ENCODE measurements around the gene ARHGAP18.

The ARHGAP18 gene

GRCh38 chr6:129615496-129615895 lies 94.5 kb downstream of the ARHGAP18 start:
- DNase-seq (ENCODE audit: low spot score), result no peak

DNA sequence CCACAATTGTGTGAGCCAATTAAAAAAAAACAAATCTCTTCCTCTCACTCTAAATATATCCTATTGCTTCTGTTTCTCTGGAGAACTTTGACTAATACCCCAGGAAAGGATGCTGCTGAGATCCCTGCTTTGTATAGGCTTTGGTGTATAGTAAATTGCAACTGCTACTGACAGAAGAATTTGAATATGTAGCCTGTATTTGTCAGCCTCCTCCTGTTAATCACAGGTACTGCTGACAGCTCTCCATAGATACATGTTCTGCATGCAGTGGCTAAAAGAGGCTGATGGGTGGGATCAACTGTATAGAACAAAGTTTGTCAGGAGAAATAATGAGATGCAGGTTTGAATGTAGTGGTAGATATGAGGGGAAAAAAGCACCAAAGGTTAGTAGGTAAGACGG lies 95.0 kb downstream of the ARHGAP18 start:
- no peak for DNase-seq (ENCODE audit: low spot score)

GRCh38 chr6:129614464-129614863 lies 95.5 kb downstream of the ARHGAP18 start:
- DNase-seq (ENCODE audit: low spot score), result no peak

GRCh38 chr6:129612440-129612839 lies 97.5 kb downstream of the ARHGAP18 start:
- no peak for DNase-seq (ENCODE audit: low spot score)

DNA sequence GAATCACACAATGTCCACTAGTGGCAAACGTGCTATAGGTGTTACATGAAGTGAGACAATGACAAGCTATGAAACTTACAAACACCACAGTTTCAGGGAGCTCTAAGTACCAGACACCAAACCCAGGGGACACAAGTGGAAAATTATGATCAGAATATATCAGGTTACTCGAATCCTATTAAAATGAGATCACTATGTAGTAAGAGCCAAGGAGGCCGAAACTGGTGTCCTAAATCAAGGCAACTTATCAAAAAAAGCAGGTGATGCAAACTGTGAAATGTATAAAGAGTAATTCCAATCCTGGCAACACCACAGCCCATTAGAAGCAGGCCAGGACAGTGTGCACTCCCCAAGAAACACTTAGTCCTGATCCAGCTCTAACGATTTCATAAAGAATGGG lies 100.3 kb downstream of the ARHGAP18 start:
- no peak for DNase-seq (ENCODE audit: low spot score)

DNA sequence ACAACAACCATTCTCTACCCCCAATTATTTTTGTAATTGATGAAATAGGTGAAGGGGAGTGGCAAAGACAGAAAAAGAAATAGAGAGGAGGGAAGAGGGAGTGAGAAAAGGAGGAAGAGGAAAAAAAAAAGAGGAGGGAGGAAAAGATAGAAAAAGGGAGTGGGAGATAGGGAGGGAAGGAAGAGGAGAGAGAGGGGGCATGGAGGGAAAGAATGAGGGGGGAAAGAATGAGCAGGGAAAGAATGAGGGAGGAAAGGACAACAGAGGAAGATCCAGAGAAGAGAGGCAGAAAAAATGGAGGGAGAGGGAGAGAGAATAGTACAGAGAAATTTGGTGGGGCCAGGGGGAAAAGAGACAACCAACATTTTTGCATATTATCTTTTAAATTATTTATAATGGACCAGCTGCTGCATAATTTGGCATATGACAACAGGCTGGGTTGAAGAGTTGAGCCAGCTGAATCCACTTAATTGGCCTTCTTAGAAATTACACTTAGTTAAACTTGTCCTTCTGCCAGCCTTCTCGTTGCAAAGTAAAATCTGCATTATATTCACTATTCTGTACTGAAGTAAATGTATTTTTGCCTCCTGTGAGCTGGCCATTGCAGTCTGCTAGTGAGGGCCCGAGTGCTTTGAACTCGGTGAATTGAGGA lies 101.0 kb downstream of the ARHGAP18 start:
- DNase-seq (ENCODE audit: low spot score), result no peak

DNA sequence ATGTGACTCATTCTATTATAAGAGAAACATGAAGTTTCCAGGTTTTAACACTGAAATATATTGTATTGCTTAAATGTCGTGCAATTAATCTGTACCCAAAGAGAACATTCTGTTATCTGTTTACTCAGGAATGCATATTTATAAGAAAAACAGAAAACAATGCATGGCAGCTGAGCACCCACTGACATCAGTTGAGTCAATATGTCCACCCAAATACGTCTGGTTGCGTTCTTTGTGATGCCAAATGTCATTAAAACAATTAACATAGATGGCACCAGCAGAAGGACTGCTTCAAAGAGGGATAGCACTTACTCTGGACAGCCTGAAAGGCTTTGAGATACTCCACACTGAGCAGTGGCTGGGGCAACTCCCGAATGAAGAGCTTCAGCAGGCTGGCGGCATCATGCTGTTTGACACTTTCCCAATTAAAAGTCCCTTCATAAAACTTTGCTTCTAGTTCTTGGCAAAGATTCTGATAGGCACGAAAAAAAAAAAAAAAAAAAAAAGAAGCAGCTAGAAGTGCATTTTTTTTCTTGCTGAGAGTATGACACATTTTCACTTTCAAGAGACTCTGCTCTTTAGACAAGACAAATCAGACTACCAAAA lies 102.3 kb downstream of the ARHGAP18 start:
- DNase-seq (ENCODE audit: low spot score), result no peak

DNA sequence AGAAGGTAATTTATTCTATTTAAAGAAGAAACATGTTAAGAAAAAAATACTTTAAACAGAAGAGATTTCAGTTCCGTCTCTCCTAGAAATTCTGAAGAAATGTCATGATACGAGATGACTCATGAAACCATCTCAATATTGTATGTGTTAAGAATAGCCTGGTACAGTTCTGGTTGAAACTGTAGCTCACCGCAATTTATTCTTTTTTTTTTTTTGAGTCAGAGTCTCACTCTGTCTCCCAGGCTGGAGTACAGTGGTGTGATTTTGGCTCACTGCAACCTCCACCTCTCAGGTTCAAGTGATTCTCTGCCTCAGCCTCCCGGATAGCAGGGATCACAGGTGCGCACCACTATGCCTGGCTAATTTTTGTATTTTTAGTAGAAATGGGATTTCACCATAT lies 103.3 kb downstream of the ARHGAP18 start:
- DNase-seq (ENCODE audit: low spot score), result no peak

DNA sequence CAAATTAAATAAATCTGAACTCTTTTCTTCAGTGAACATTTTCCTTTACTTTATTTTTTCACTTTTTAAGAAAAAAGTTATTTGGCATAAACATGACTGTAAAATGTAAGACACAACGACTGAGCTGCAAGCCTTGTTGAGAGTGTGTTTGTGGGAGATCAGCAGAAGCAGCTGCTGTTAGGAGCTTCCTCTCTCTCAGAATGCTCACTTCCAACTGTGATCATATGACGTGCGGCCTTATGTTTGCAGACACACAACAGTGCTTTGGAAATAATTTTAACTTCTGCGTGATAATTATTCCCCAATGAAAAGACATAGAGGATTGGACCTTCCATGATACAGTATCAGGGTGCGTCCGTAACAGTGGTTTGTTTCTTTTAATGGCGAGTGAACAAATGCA lies 104.0 kb downstream of the ARHGAP18 start:
- DNase-seq (ENCODE audit: low spot score), result no peak

- DNase-seq (ENCODE audit: low spot score), result no peak
Observed at GRCh38 chr6:129605095-129605494, 104.9 kb downstream of the ARHGAP18 start.

DNA sequence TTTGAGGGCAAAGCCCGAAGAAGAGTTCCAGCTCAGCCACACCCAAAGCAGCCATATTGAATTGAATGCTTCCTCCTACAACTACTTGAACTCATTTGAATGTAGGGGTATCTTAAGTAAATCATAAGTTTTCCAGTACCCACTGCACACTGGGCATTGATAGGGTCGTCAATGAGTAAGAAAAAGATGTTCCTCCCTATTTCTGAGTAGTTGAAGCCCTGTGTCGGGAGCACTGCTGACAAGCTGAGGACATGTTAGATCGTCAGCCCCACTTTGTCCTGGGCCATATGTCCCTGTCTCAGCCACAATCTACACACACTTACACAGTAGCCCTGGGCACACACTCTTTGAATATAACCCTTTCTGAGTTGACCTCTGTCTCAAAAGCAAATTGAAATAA lies 105.7 kb downstream of the ARHGAP18 start:
- no peak for DNase-seq (ENCODE audit: low spot score)

- DNase-seq (ENCODE audit: low spot score), result no peak
Observed at GRCh38 chr6:129603741-129604140, 106.2 kb downstream of the ARHGAP18 start.

GRCh38 chr6:129601323-129601722 lies 108.7 kb downstream of the ARHGAP18 start:
- no peak for DNase-seq (ENCODE audit: low spot score)

GRCh38 chr6:129599467-129599866 lies 110.5 kb downstream of the ARHGAP18 start:
- DNase-seq (ENCODE audit: low spot score), result no peak

DNA sequence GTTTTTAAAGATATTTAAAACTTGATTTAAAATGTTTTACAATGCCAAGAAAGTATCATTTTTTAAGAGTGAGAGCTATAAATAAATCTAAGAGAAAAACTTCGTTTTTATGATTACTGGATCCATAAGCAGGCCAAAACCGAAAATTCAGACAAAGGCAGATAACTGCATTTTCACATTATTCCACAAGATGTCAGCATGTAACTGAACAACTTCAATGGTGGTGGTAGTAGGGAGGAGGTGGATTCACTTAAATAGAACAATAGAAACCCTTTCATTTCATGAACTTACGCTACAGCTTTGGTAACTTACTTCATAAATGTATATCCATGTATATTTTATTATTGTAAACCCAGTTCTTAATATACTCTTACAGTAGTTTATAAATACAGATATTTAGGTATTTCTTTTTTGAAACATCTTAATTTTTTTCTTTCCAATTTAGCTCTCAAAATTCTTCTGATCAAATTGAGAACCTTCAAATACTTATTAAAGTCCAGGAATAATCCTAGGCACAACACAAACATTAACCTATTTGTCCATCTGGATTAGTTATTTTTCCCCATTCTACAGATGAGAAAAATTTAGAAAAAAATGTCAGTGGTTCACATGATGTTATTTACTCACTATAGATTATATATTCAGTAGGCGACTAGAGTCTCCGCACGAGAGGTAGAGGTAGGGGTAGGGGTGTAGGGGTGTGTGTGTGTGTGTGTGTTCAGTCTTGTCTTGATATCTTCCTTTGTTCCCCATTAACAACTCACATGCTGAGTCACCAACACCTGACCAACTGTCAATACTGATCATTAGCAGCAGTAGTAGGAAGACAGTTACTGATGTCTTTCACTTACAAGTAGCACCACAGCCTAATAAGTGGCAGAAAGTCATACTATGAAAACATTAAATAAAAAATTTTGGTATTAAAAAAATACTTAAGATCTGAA lies 111.5 kb downstream of the ARHGAP18 start:
- peak; percentile 61 for DNase-seq (ENCODE audit: low spot score)

- DNase-seq (ENCODE audit: low spot score), result no peak
Observed at GRCh38 chr6:129597023-129597713, 112.8 kb downstream of the ARHGAP18 start.

DNA sequence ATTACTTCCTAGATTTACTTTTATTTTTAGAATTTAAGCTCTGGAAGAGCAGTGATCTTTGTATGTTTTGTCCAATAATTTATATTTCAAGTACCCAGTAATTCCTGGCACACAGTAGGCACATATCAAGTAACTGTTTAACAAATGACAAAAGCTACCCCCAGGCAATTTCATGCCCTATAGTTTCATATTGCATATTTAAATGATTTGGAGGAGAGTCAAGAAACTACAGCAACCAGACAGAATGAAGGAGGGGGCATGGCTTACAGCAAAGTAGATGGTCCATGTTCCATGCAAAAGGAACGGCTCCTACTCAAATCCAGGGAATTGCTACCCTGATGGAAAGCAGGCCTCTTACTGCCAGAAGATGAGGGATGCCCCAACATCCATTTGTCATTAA lies 113.5 kb downstream of the ARHGAP18 start:
- no peak for DNase-seq (ENCODE audit: low spot score)

DNA sequence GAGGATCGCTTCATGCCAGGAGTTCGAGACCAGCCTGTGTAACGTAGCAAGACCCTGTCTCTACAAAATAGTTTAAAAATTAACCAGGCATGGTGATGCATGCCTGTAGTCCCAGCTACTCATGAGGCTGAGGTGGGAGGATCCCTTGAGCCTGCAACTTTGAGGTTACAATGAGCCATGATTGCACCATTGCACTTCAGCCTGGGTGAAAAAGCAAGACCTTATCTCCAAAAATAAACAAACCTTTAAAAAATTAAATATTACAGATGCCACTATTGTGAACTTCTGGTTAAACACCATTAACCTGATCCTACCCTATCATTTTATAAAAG lies 116.8 kb downstream of the ARHGAP18 start:
- no peak for DNase-seq (ENCODE audit: low spot score)

DNA sequence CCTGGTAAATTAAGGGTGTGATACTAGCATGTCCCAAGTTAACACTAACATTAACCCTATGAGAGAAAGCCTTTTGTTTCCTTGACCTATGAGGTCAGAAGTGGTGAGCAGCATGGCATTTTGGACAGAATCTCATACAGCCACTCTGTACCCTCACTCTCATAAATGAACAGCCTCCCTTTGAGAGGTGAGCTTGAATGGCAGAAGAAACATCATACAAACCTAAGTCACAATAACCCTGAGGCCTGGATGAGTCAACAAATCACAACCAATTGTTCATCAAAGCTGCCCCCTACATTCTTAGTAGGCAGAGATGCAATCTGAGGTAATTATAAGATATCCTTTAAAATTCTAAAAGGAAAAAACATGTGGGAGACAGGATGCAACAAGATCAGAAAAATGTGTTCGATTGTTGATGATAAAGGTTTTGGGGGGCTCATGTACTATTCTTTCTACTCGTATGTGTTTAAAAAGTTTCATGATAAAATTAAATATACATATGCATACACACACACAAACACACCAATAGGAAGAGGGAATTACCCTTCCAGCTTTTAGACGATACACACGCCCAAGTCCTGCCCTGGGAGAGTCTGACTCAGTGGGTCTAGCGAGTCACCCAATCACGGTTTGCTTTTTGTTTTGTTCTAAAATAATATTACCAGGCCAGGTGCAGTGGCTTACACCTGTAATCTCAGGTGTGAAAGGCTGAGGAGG lies 117.3 kb downstream of the ARHGAP18 start:
- DNase-seq (ENCODE audit: low spot score), result no peak

DNA sequence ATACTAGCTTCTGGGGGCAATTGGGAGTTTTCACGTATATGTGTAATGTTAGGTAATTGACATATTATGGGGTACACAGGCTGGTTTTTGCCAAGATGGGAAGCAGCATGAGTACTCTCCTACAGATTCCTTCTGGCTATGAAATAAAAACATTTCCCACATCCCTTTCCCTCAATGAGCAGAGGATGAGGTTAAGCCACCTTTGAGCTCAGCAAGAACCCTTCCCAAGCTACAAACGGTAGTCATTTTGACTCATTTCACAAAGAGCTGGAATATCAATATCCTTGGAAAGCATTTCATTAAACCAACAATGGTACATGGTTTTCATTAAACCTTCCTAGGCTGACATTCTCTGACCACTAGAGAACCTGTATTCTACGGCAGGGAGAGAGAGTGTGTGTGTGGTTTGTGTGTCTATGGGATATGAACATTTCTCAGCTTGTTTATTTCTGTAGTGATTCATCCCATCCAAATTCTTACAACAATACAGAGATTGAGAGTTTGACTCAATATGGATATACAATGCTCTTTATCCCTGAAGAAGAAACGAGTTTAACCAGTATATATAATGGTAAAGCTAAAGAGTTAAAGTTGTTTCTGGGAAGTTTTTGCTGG lies 119.5 kb downstream of the ARHGAP18 start:
- DNase-seq (ENCODE audit: low spot score), result no peak

GRCh38 chr6:129586815-129587214 lies 123.2 kb downstream of the ARHGAP18 start:
- no peak for DNase-seq (ENCODE audit: low spot score)

Measured in CD4-positive, alpha-beta T cell treated with Interleukin-6 at 100 ng/mL for 8 hours (primary cell).